Skeletal muscle tissue (tissue), 4 donors: ENCODE measurements around the gene IL4I1. TPM values are rescaled to one million over a fixed set of nuclear protein-coding genes. Genes with fewer than 3 reads are reported as not detected.

Source experiments
- H3K27ac ChIP-seq: one replicate; pipeline ENCODE4 v1.7.0; 2013; ENCODE audit warnings: mild to moderate bottlenecking, low read depth, low read length, inconsistent platforms
- H3K27me3 ChIP-seq, 3 donors: one replicate each; pipeline ENCODE4 v1.7.0; 2013; ENCODE audit warnings: low read length in 3 of 3; ENCODE audit not compliant: control insufficient read depth in 3 of 3, insufficient read depth in 3 of 3
- H3K36me3 ChIP-seq, 3 donors: one replicate each; pipeline ENCODE4 v1.7.0; 2013; ENCODE audit warnings: low read length in 3 of 3; ENCODE audit not compliant: control insufficient read depth in 3 of 3, insufficient read depth in 3 of 3
- H3K4me1 ChIP-seq, 3 donors: one replicate each; pipeline ENCODE4 v1.7.0; 2013; ENCODE audit warnings: low read length in 3 of 3, mild to moderate bottlenecking in 3 of 3; ENCODE audit not compliant: control insufficient read depth in 3 of 3, insufficient read depth in 3 of 3
- H3K4me3 ChIP-seq, 3 donors: one replicate each; pipeline ENCODE4 v1.7.0; 2013; ENCODE audit warnings: low read length in 3 of 3
- H3K9ac ChIP-seq, 3 donors: one replicate each; pipeline ENCODE4 v1.7.0; 2013; ENCODE audit warnings: low read length in 3 of 3, mild to moderate bottlenecking in 3 of 3, moderate library complexity in 2 of 3, low read depth in 1 of 3
- H3K9me3 ChIP-seq, 3 donors: one replicate each; pipeline ENCODE4 v1.7.0; 2013; ENCODE audit warnings: low read length in 3 of 3; ENCODE audit not compliant: control insufficient read depth in 3 of 3
- total RNA-seq: library from RNA; depleted of rRNA; stranded (reverse); fragments of >200 nt; gene quantifications from one replicate; pipeline ENCODE4 v1.2.3, GENCODE V29; 2014
- donor health status: Osteomylitis.

IL4I1 gene
- total RNA-seq, 1 donor from 2014 or later: 0.52 TPM

GRCh38 chr19:49853852-49854377 lies 42.8 kb downstream of the IL4I1 start:
- H3K4me1 ChIP-seq: peaks cover 26 to 44% (median 28%) of the 10 kb centered on the region in 3 donors
- peak overlapping the region; percentile 19 for H3K27ac ChIP-seq
- peaks cover 32 to 40% (median 38%) of the 10 kb centered on the region in 3 donors for H3K36me3 ChIP-seq
- H3K27me3 ChIP-seq: no peaks in the 10 kb centered on the region
- H3K9ac ChIP-seq: peak overlapping the region; percentile 45 to 59 (median 56)
- peaks cover 0 to 3% (median 0%) of the 10 kb centered on the region in 3 donors for H3K9me3 ChIP-seq
- no peak overlapping the region for H3K4me3 ChIP-seq

GRCh38 chr19:49852631-49853126 lies 44.0 kb downstream of the IL4I1 start:
- Histone ChIP-seq H3K27ac (no peak overlapping the region), H3K4me3 (peak overlapping the region; percentile 59 to 97 (median 76)), H3K4me1 (peaks cover 26 to 39% (median 28%) of the 10 kb centered on the region in 3 donors), H3K27me3 (no peaks in the 10 kb centered on the region), H3K36me3 (peaks cover 28 to 30% (median 29%) of the 10 kb centered on the region in 3 donors), H3K9ac (peak overlapping the region in 1 of 3 donors; percentile 77), H3K9me3 (peaks cover 0 to 3% (median 0%) of the 10 kb centered on the region in 3 donors)

GRCh38 chr19:49851456-49852259 lies 45.0 kb downstream of the IL4I1 start:
- Histone ChIP-seq H3K9ac (peak overlapping the region; percentile 99 to 100 (median 100)), H3K27ac (peak overlapping the region; percentile 51), H3K36me3 (peaks cover 19 to 20% (median 20%) of the 10 kb centered on the region in 3 donors), H3K4me1 (peaks cover 26 to 39% (median 28%) of the 10 kb centered on the region in 3 donors), H3K9me3 (peaks cover 0 to 3% (median 0%) of the 10 kb centered on the region in 3 donors), H3K27me3 (no peaks in the 10 kb centered on the region), H3K4me3 (peak overlapping the region; percentile 76 to 97 (median 95))

GRCh38 chr19:49850487-49851342 lies 46.0 kb downstream of the IL4I1 start, which contains the start of gene PTOV1:
Gene PTOV1, plus strand, starts transcription at chr19:49851159.
- peak within 1 kb of the TSS; percentile 90 to 97 (median 95) for H3K4me3 ChIP-seq
- H3K27me3 ChIP-seq: no peaks in the 10 kb centered on the region
- peak within 1 kb of the TSS; percentile 100 for H3K27ac ChIP-seq
- H3K9ac ChIP-seq: peak within 1 kb of the TSS; percentile 99 to 100 (median 100)
- peaks cover 0 to 3% (median 0%) of the 10 kb centered on the region in 3 donors for H3K9me3 ChIP-seq
- peaks cover 12 to 14% (median 12%) of the 10 kb centered on the region in 3 donors for H3K36me3 ChIP-seq
- H3K4me1 ChIP-seq: peaks cover 26 to 39% (median 28%) of the 10 kb centered on the region in 3 donors

GRCh38 chr19:49850221-49850486 lies 46.5 kb downstream of the IL4I1 start:
- no peaks in the 10 kb centered on the region for H3K27me3 ChIP-seq
- peak overlapping the region; percentile 100 for H3K27ac ChIP-seq
- H3K36me3 ChIP-seq: peaks cover 7 to 8% (median 7%) of the 10 kb centered on the region in 3 donors
- H3K4me1 ChIP-seq: peaks cover 26 to 39% (median 28%) of the 10 kb centered on the region in 3 donors
- peak overlapping the region; percentile 90 to 97 (median 95) for H3K4me3 ChIP-seq
- peaks cover 0 to 3% (median 0%) of the 10 kb centered on the region in 3 donors for H3K9me3 ChIP-seq
- peak overlapping the region; percentile 99 to 100 (median 100) for H3K9ac ChIP-seq

GRCh38 chr19:49849433-49850220 lies 47.1 kb downstream of the IL4I1 start:
- Histone ChIP-seq H3K9ac (peak overlapping the region; percentile 99 to 100 (median 100)), H3K27me3 (no peaks in the 10 kb centered on the region), H3K4me1 (peaks cover 29 to 42% (median 31%) of the 10 kb centered on the region in 3 donors), H3K27ac (peak overlapping the region; percentile 100), H3K4me3 (peak overlapping the region; percentile 90 to 97 (median 95)), H3K36me3 (peaks cover 2 to 3% (median 3%) of the 10 kb centered on the region in 3 donors), H3K9me3 (peaks cover 0 to 3% (median 0%) of the 10 kb centered on the region in 3 donors)

GRCh38 chr19:49848938-49849337 lies 47.7 kb downstream of the IL4I1 start:
- H3K27me3 ChIP-seq: no peaks in the 10 kb centered on the region
- H3K27ac ChIP-seq: no peak overlapping the region

GRCh38 chr19:49847731-49848696 lies 48.7 kb downstream of the IL4I1 start:
- Histone ChIP-seq H3K9ac (no peak overlapping the region), H3K27me3 (no peaks in the 10 kb centered on the region), H3K27ac (no peak overlapping the region), H3K4me1 (peaks cover 25 to 39% (median 31%) of the 10 kb centered on the region in 3 donors), H3K36me3 (no peaks in the 10 kb centered on the region), H3K4me3 (peak overlapping the region in 1 of 3 donors; percentile 6), H3K9me3 (peaks cover 0 to 3% (median 0%) of the 10 kb centered on the region in 3 donors)

More at GRCh38 chr19:49848938-49849337, 47.7 kb downstream of the IL4I1 start:
- no peak overlapping the region for H3K9ac ChIP-seq
- H3K4me1 ChIP-seq: peaks cover 30 to 43% (median 32%) of the 10 kb centered on the region in 3 donors
- no peak overlapping the region for H3K4me3 ChIP-seq
- no peaks in the 10 kb centered on the region for H3K36me3 ChIP-seq
- peaks cover 0 to 3% (median 0%) of the 10 kb centered on the region in 3 donors for H3K9me3 ChIP-seq
